HG03439 (cell line): ENCODE measurements around the gene THOC7.
A peak's percentile ranks its signal among the peaks of the same experiment; 100 is the strongest.

ENCODE experiments used
- ATAC-seq: cut with Tn5 transposase; IDR thresholded peaks from one replicate; pipeline ENCODE4 v1.9.1; 2021; ENCODE audit warnings: mild to moderate bottlenecking, moderate library complexity; ENCODE audit not compliant: unreplicated experiment

Gene THOC7

DNA sequence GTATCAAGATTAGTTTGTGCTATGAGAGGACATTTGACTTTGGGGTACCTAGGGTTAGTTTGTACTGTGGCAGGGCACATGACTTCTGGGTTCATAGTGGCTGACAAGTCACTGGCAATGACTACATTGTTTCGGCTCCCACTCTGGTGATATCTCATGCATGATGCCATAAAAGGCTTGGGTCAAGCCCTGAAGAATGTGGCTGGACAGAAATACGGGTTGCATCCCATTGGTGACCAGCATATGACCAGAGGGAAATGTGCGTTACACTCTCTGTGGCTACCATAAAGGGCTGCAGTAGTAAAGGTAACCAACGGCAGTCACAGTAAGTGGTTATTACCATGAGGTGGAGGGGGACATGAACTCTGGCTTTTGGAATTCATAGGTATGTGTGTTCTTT, 18.4 kb downstream of the THOC7 start:
- no peak for ATAC-seq

GRCh38 chr3:63842127-63842526, 21.5 kb downstream of the THOC7 start:
- ATAC-seq: no peak

DNA sequence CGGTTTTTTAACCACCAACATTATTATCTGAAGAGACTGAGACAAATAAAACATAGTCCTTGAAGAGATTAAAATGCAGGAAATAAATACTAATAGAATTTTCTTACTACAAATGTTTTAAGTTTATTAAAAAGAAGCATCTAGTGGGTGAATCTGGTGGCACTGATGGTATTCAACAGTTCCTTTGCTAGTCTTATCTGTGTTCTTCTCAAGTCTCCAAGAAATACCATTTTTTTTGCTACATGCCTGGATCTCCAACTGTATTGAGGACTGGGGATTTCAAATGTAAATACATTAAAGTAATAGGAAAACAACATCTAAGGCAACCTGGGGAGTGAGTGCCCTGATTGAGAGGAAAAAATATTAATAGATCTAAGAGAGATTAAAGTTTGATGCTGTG, 21.9 kb downstream of the THOC7 start:
- ATAC-seq: no peak

DNA sequence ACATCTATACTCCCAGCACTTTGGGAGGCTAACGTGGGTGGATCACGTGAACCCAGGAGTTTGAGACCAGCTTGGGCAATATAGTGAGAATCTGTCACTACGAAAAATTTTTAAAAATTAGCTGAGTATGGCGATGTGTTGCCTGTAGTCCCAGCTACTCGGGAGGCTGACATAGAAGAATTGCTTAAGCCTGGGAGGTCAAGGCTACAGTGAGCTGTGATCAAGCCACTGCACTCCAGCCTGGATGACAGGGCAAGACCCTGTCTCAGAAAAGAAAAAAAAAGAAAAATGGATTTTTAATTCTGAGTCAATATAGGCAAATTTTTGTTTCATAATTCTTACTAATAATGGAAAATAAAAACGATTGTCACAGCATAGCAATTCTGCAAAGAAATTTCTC, 31.2 kb downstream of the THOC7 start:
- ATAC-seq: no peak

DNA sequence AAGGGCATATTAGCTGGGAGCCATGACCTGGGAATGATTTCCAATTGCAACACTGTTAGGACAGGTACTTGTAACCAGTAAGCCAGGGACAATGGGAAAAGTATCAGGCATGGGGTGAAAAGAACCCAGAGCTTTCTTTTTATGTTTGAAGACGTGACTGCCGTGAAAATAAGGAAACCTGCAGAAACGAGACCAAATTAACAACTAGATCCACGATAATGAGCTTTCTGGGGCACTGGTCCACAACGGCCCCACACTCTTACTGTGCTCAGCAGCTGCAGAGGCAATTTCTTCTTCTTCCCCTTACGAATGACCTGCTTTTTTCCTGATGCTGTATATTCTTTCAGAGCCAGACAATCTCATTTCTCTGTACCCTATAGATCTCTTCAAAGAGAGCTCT, 33.1 kb downstream of the THOC7 start:
- no peak for ATAC-seq

DNA sequence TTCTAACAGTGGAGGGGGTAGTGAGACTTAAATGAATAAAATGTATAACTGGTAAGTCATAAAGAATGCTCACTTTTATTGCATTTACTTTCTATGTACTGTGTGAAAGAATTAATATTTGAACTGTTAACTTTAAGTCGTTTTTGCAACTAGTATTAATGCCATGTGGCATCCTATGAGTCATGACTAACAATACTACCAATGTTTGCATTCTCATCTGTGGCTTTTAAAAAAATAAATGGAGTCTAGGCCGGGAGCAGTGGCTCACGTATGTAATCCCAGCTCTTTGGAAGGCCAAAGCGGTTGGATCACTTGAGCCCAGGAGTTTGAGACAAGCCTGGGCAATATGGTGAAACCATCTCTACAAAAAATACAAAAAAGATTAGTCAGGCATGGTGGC, 39.3 kb downstream of the THOC7 start:
- ATAC-seq: no peak

DNA sequence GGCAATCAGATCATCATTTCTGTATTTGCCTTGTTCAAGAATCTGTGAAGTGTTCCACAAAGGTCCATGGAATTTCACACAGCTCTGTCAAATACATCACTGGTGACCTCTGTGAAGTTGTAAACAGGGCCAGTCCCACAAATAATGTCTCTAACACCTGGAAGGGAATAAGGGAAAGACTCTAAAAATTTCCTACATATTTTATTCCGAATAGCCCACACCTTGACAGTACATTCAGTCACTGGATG, 44.5 kb downstream of the THOC7 start, which contains the start of gene C3orf49:
Gene C3orf49, plus strand, starts transcription at position 149 of the 248 bp plus-strand sequence. CDS start 173 bp downstream, outside the sequence.
- no peak for ATAC-seq

DNA sequence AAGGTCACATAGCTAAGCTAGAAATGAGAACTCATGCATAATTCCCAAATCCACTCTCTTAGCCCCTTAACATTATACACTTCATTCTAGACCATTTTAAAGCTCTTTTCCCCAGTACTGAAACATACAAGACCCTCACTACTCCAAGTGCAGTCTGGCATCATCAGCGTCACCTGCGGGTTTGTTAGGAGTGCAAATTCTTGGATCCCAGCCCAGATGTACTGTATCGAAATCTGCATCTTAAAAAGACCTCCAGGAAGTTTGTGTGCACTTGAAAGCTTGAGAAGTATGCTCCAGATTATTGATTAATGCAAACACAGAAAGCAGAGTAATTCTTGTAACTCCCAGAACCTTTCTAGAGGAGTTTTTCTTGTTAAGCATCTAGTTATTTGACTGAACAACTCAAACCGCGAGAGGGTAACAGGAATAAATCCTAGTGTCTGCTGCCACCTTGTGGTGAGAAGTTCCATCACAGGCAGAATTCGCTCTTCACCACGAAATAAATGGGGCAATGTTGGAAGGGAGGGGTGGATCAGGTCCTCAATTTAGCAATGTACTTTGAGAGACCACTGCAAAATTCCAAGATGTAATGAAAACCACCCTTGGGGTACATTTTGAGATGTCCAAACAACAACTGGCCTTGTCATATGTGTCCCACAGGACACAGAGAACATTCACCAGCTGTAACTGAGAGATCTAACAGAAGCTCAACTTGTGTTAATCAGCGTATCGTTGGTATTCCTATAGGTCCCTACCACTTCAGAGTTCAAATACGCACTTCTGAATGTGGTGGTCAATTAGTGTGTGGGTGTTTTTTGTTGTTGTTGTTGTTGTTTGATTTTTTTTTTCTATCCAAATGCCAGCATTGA, 45.1 kb downstream of the THOC7 start:
- peak; percentile 74 for ATAC-seq

GRCh38 chr3:63817225-63817624, 46.4 kb downstream of the THOC7 start:
- no peak for ATAC-seq

GRCh38 chr3:63814237-63814636, 49.4 kb downstream of the THOC7 start:
- ATAC-seq: no peak

DNA sequence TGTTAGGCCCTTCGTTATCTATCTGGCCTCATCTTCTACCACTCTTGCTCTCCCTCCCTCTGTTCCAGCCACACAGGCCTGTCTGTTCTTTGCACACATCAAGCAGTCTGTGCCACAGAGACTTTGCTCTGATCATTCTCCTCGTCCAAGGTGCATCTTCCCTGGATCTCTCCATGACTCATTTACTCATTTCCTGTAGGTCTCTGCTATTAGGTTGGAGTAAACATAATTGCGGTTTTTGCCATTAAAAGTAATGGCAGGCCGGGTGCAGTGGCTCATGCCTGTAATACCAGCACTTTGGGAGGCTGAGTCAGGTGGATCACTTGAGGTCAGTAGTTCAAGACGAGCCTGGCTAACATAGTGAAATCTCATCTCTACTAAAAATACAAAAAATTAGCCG, 54.0 kb downstream of the THOC7 start:
- ATAC-seq: no peak

DNA sequence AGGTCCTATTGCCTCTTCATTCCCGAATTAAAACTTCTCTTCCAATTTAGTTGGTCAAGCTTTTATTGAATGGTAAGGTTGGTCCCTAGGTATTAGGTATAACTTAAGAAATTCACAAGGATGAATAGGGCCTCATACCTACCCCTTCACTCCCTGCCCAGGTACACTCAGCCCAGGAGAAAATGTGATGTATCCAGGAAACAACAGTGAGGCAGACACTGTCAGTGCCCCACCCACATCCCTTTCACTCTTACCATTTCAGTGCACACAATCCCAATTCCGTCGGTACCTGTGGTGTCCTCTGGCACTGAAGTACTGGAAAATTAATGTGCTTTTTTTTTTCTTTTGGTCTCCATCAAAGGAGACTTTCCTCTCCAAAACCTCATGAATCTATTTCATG, 55.0 kb downstream of the THOC7 start:
- ATAC-seq: no peak

- ATAC-seq: no peak
Observed at GRCh38 chr3:63807961-63808565, 55.5 kb downstream of the THOC7 start.

GRCh38 chr3:63803911-63804310, 59.7 kb downstream of the THOC7 start:
- ATAC-seq: no peak

- ATAC-seq: no peak
Observed at GRCh38 chr3:63800097-63800496, 63.5 kb downstream of the THOC7 start.

GRCh38 chr3:63798949-63799348, 64.7 kb downstream of the THOC7 start:
- ATAC-seq: no peak

DNA sequence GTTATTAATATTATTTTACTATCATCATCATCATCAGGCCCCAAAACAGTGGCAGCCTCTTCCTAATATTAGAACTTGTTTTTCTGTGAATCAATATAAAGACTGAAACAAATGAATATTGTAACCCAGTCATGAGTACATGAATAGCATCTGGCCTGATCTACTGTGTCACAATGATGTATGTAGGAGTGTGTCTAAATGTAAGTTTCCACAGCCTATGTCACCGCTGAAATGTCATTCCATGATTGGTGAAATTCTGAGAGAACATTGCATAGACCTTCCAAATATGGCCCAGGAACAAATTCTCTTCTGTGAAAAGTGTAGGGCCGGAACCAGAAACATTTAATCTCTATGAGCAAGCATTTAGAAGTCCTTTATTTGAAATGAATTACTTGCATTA, 65.1 kb downstream of the THOC7 start:
- ATAC-seq: no peak

- no peak for ATAC-seq
Observed at GRCh38 chr3:63795438-63795837, 68.2 kb downstream of the THOC7 start.

- ATAC-seq: no peak
Observed at GRCh38 chr3:63791974-63792373, 71.6 kb downstream of the THOC7 start.
